Measurements from ENCODE around the gene CPO.

Gene CPO

GRCh38 chr2:206989311-206989710, 50.0 kb downstream of the CPO start:
- H3K4me3 Mint-ChIP-seq = no peak overlapping the region
- TF ChIP-seq, protein P1, sequence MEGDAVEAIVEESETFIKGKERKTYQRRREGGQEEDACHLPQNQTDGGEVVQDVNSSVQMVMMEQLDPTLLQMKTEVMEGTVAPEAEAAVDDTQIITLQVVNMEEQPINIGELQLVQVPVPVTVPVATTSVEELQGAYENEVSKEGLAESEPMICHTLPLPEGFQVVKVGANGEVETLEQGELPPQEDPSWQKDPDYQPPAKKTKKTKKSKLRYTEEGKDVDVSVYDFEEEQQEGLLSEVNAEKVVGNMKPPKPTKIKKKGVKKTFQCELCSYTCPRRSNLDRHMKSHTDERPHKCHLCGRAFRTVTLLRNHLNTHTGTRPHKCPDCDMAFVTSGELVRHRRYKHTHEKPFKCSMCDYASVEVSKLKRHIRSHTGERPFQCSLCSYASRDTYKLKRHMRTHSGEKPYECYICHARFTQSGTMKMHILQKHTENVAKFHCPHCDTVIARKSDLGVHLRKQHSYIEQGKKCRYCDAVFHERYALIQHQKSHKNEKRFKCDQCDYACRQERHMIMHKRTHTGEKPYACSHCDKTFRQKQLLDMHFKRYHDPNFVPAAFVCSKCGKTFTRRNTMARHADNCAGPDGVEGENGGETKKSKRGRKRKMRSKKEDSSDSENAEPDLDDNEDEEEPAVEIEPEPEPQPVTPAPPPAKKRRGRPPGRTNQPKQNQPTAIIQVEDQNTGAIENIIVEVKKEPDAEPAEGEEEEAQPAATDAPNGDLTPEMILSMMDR (IDR thresholded peaks at IDR 0.05; ENCODE audit: unreplicated experiment in 3 of 3) = peak; percentile 43 to 54 (median 54)
- peak overlapping the region in 1 of 3 experiments; percentile 59 for H3K27ac Mint-ChIP-seq
- no peaks in the 10 kb centered on the region for H3K9me3 Mint-ChIP-seq
- no peaks in the 10 kb centered on the region for H3K36me3 Mint-ChIP-seq (ENCODE audit: low read depth)
- H3K4me1 Mint-ChIP-seq = peaks cover 33% of the 10 kb centered on the region
- H3K27me3 Mint-ChIP-seq (ENCODE audit: low read depth) = no peaks in the 10 kb centered on the region

GRCh38 chr2:206990360-206990759, 51.0 kb downstream of the CPO start:
- Mint-ChIP-seq H3K4me1 (peaks cover 42% of the 10 kb centered on the region), H3K4me3 (no peak overlapping the region), H3K27me3 (ENCODE audit: low read depth) (no peaks in the 10 kb centered on the region), H3K36me3 (ENCODE audit: low read depth) (no peaks in the 10 kb centered on the region), H3K9me3 (no peaks in the 10 kb centered on the region), H3K27ac (peak overlapping the region; percentile 79 to 95 (median 83))
- TF ChIP-seq, protein P1 (IDR thresholded peaks at IDR 0.05; ENCODE audit: unreplicated experiment in 3 of 3) = no peak

- Mint-ChIP-seq H3K27ac (peak overlapping the region; percentile 79 to 95 (median 83)), H3K36me3 (ENCODE audit: low read depth) (no peaks in the 10 kb centered on the region), H3K27me3 (ENCODE audit: low read depth) (no peaks in the 10 kb centered on the region), H3K4me1 (peaks cover 42% of the 10 kb centered on the region), H3K4me3 (no peak overlapping the region), H3K9me3 (no peaks in the 10 kb centered on the region)
- TF ChIP-seq, protein P1 (IDR thresholded peaks at IDR 0.05; ENCODE audit: unreplicated experiment in 3 of 3) = no peak
Measured at GRCh38 chr2:206991070-206991469, 51.8 kb downstream of the CPO start.

DNA sequence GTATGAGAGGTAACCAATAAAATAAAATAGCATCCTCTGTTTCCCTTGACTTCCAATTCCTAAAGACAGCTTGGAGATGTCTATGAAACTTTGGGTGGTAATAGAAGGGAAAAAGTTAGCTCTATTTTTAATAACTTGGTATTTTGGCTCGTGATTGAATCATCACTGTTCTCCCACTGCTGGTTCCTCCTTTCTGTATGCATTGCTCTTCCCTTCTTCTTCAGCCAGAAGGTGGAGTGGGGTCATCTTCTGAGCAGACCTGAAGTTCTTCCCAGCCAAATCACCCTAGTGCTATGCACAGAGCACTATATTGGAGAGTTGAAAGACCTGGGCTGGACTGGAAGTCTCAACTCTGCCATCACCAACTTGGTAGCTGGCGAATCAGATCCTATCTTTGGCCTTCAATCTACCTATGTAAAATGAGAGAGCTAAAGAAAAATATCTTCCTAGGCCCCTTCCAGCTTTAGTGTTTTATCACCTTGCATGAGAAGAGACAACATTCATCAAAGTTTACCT, 54.1 kb downstream of the CPO start:
- peak overlapping the region in 2 of 3 experiments; percentile 34 to 47 for H3K27ac Mint-ChIP-seq
- H3K4me3 Mint-ChIP-seq = no peak overlapping the region
- H3K9me3 Mint-ChIP-seq = peaks cover 19% of the 10 kb centered on the region
- TF ChIP-seq, protein P1 (IDR thresholded peaks at IDR 0.05; ENCODE audit: unreplicated experiment in 3 of 3) = no peak
- peaks cover 42% of the 10 kb centered on the region for H3K4me1 Mint-ChIP-seq
- H3K27me3 Mint-ChIP-seq (ENCODE audit: low read depth) = no peaks in the 10 kb centered on the region
- H3K36me3 Mint-ChIP-seq (ENCODE audit: low read depth) = peaks cover 4% of the 10 kb centered on the region

DNA sequence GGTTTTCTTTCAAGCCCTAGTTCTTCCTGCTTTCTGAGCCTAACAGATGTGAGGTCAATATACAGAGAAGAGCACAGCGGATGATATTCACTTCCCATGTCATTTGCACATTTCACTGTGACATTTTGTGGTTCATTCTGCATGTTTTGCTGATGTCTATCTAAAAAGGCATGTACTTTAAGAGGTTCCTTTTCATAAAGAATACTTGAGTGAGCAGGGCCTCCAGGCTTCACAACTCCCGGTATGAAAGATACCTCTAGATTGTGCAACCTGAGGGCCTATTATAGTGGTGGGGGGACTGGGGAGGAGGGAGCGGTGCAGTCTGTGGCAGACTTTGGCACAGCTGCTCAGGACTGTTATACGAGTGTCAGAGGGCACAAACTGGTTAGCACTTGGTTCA, 54.6 kb downstream of the CPO start:
- Mint-ChIP-seq H3K4me3 (no peak overlapping the region), H3K36me3 (ENCODE audit: low read depth) (peaks cover 4% of the 10 kb centered on the region), H3K27ac (peak overlapping the region in 1 of 3 experiments; percentile 47), H3K27me3 (ENCODE audit: low read depth) (no peaks in the 10 kb centered on the region), H3K9me3 (peaks cover 19% of the 10 kb centered on the region), H3K4me1 (peaks cover 42% of the 10 kb centered on the region)
- TF ChIP-seq, protein P1 (IDR thresholded peaks at IDR 0.05; ENCODE audit: unreplicated experiment in 3 of 3) = no peak

DNA sequence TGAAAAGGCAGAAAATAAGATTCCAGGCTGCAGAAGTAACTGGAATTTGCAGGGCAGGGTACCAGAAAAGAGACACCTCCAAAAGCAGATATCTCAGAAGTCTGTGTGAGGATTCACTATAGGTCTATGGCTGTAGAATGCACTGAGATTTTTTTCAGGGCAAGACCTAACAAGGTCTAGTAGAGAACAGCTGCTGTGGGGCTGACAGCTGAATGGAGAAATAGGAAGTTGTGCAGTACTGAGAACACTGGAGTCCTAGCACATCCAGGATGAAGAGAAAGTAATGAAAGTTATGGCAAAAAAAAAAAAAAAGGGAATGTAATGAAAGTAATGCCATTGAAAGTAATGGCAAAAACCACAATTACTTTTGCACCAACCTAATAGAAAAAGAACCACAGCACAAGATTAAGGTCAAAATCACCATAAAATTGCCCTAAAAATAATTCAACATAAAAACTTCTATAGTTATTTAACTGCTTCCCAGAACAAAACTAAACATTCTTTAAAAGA, 57.3 kb downstream of the CPO start:
- TF ChIP-seq, protein P1 (IDR thresholded peaks at IDR 0.05; ENCODE audit: unreplicated experiment in 3 of 3) = no peak
- Mint-ChIP-seq H3K9me3 (peaks cover 29% of the 10 kb centered on the region), H3K4me1 (peaks cover 23% of the 10 kb centered on the region), H3K36me3 (ENCODE audit: low read depth) (peaks cover 8% of the 10 kb centered on the region), H3K27ac (no peak overlapping the region), H3K4me3 (no peak overlapping the region), H3K27me3 (ENCODE audit: low read depth) (no peaks in the 10 kb centered on the region)
